Mesenchymal stem cell (in vitro differentiated cells and primary cell): ENCODE results near the gene CCDC9B.

Experiments used
- DNase-seq: peaks from one replicate; pipeline ENCODE4 v3.0.0-alpha.2; 2013
- H2AFZ ChIP-seq: one replicate; pipeline ENCODE4 v1.6.1; 2013; ENCODE audit warnings: low read depth, mild to moderate bottlenecking, control low read depth, inconsistent platforms, low read length, moderate library complexity
- H2AK5ac ChIP-seq: 2 replicates; pipeline ENCODE4 v1.6.1; 2013; ENCODE audit warnings: low read length, moderate library complexity, mild to moderate bottlenecking, inconsistent platforms; ENCODE audit not compliant: severe bottlenecking
- H2BK120ac ChIP-seq: one replicate; pipeline ENCODE4 v1.6.1; 2013; ENCODE audit warnings: low read depth, mild to moderate bottlenecking, inconsistent platforms, low read length, moderate library complexity
- H2BK12ac ChIP-seq, 2 experiments: one replicate each; pipeline ENCODE4 v1.6.1; 2013; ENCODE audit warnings: inconsistent platforms in 2 of 2, low read length in 2 of 2, mild to moderate bottlenecking in 2 of 2, moderate library complexity in 2 of 2, control low read depth in 1 of 2
- H2BK15ac ChIP-seq: one replicate; pipeline ENCODE4 v1.6.1; 2013; ENCODE audit warnings: mild to moderate bottlenecking, low read depth, inconsistent platforms; ENCODE audit not compliant: poor library complexity, severe bottlenecking
- H2BK5ac ChIP-seq: 2 replicates; pipeline ENCODE4 v1.6.1; 2013; ENCODE audit warnings: low read depth, mild to moderate bottlenecking, low read length, control low read depth, inconsistent platforms; ENCODE audit not compliant: poor library complexity, severe bottlenecking
- H3K14ac ChIP-seq, 2 experiments: one replicate each; pipeline ENCODE4 v1.6.1; 2013; ENCODE audit warnings: inconsistent platforms in 2 of 2, low read length in 2 of 2, control low read depth in 1 of 2, mild to moderate bottlenecking in 1 of 2, moderate library complexity in 1 of 2
- H3K18ac ChIP-seq, 2 experiments: one replicate each; pipeline ENCODE4 v1.6.1; 2013; ENCODE audit warnings: inconsistent platforms in 2 of 2, low read length in 2 of 2, control low read depth in 1 of 2, low read depth in 1 of 2, mild to moderate bottlenecking in 1 of 2
- H3K23ac ChIP-seq, 2 experiments: one replicate each; pipeline ENCODE4 v1.6.1; 2013; ENCODE audit warnings: inconsistent platforms in 2 of 2, low read length in 2 of 2, mild to moderate bottlenecking in 2 of 2, moderate library complexity in 2 of 2, control low read depth in 1 of 2
- H3K27ac ChIP-seq: 2 replicates; pipeline ENCODE4 v1.5.1; 2013; ENCODE audit warnings: mild to moderate bottlenecking, moderate library complexity, low read length, control low read depth, inconsistent platforms; ENCODE audit not compliant: poor library complexity, severe bottlenecking
- H3K27me3 ChIP-seq, 2 experiments: 2 replicates each; pipeline versions ENCODE4 v1.6.1 to v1.7.0; 2013; ENCODE audit warnings: low read length in 2 of 2, mild to moderate bottlenecking in 2 of 2, moderate library complexity in 2 of 2, control low read depth in 1 of 2, inconsistent platforms in 1 of 2; ENCODE audit not compliant: control insufficient read depth in 1 of 2, insufficient read depth in 1 of 2
- H3K36me3 ChIP-seq, 2 experiments: 2 replicates each; pipeline versions ENCODE4 v1.6.1 to v1.7.0; 2013; ENCODE audit warnings: low read length in 2 of 2, control low read depth in 1 of 2, inconsistent platforms in 1 of 2, low read depth in 1 of 2, mild to moderate bottlenecking in 1 of 2; ENCODE audit not compliant: insufficient read depth in 2 of 2, control insufficient read depth in 1 of 2
- H3K4ac ChIP-seq, 2 experiments: one replicate each; pipeline ENCODE4 v1.6.1; 2013; ENCODE audit warnings: inconsistent platforms in 2 of 2, low read length in 2 of 2, mild to moderate bottlenecking in 2 of 2, moderate library complexity in 2 of 2, control low read depth in 1 of 2, low read depth in 1 of 2
- H3K4me1 ChIP-seq: 2 replicates; pipeline ENCODE4 v1.6.1; 2013; ENCODE audit warnings: low read depth, low read length, control low read depth; ENCODE audit not compliant: control insufficient read depth, insufficient read depth
- H3K4me2 ChIP-seq: 2 replicates; pipeline ENCODE4 v1.6.1; 2013; ENCODE audit warnings: low read length, mild to moderate bottlenecking, inconsistent platforms; ENCODE audit not compliant: poor library complexity, severe bottlenecking
- H3K4me3 ChIP-seq, 2 experiments: 2 replicates each; pipeline versions ENCODE4 v1.5.1 to v1.7.0; 2013; ENCODE audit warnings: low read length in 2 of 2, mild to moderate bottlenecking in 2 of 2, control low read depth in 1 of 2, low read depth in 1 of 2; ENCODE audit not compliant: insufficient read depth in 1 of 2
- H3K79me1 ChIP-seq: replicated peaks from 2 replicates; pipeline ENCODE4 v1.6.1; 2013; ENCODE audit warnings: mild to moderate bottlenecking, control low read depth, low read length, inconsistent platforms; ENCODE audit not compliant: poor library complexity, severe bottlenecking
- H3K9ac ChIP-seq: 2 replicates; pipeline ENCODE4 v1.7.0; 2013; ENCODE audit warnings: mild to moderate bottlenecking, low read length, moderate library complexity
- H3K9me3 ChIP-seq: 2 replicates; pipeline ENCODE4 v1.7.0; 2013; ENCODE audit warnings: mild to moderate bottlenecking, low read length; ENCODE audit not compliant: control insufficient read depth
- H4K8ac ChIP-seq: one replicate; pipeline ENCODE4 v1.6.1; 2013; ENCODE audit warnings: inconsistent platforms, mild to moderate bottlenecking, low read length, moderate library complexity
- H4K91ac ChIP-seq: one replicate; pipeline ENCODE4 v1.6.1; 2013; ENCODE audit warnings: mild to moderate bottlenecking, low read length, inconsistent platforms
- WGBS: methylation state at CpG from one replicate; pipeline ENCODE4 v1.1.7; 2013; ENCODE audit warnings: mixed read lengths; 5-methylcytosine and 5-hydroxymethylcytosine counted together

Gene CCDC9B

GRCh38 chr15:40369971-40370370 lies 29.2 kb upstream of the CCDC9B start:
- H3K4me2 ChIP-seq = no peak overlapping the region
- no peak overlapping the region for H2AFZ ChIP-seq
- peak overlapping the region in 1 of 2 experiments; percentile 2 for H2BK12ac ChIP-seq
- no peak overlapping the region for H3K4me3 ChIP-seq
- H3K4me1 ChIP-seq = peaks cover 13% of the 10 kb centered on the region
- no peak overlapping the region for H4K8ac ChIP-seq
- H3K36me3 ChIP-seq = no peaks in the 10 kb centered on the region
- H3K9ac ChIP-seq = no peak overlapping the region
- no peak overlapping the region for H2BK15ac ChIP-seq
- H3K4ac ChIP-seq = no peak overlapping the region
- H4K91ac ChIP-seq = no peak overlapping the region
- no peak for DNase-seq
- H3K27me3 ChIP-seq = peaks cover 20 to 36% of the 10 kb centered on the region in 2 experiments
- no peak overlapping the region for H2AK5ac ChIP-seq
- H3K79me1 ChIP-seq = no peaks in the 10 kb centered on the region
- no peak overlapping the region for H3K23ac ChIP-seq
- peak overlapping the region in 1 of 2 experiments; percentile 4 for H3K18ac ChIP-seq
- H2BK120ac ChIP-seq = no peak overlapping the region
- no peak overlapping the region for H3K27ac ChIP-seq
- H3K9me3 ChIP-seq = no peaks in the 10 kb centered on the region
- no peak overlapping the region for H3K14ac ChIP-seq
- H2BK5ac ChIP-seq = no peak overlapping the region
- WGBS = 92% methylated on average over 13 of the region's 13 CpGs

DNA sequence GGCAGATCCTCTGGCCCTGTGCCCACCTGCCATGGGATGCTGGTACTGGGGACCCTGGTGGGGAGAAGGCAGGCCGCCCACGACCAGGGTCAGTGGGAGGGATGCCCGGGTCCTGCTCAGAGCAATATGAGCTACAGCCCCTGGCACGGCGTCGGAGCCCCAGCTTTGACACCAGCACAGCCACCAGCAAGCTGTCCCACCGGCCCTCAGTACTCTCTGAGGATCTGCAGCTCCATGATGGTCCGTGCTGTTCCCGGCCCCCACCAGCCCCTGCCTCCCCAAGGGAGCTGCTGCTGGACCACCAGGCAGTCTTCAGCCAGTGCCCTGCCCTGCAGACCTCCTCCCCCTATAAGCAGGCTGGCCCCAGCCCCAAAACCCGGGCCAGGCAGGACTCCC lies 28.7 kb upstream of the CCDC9B start:
- WGBS = 96% methylated on average over 10 of the region's 10 CpGs

DNA sequence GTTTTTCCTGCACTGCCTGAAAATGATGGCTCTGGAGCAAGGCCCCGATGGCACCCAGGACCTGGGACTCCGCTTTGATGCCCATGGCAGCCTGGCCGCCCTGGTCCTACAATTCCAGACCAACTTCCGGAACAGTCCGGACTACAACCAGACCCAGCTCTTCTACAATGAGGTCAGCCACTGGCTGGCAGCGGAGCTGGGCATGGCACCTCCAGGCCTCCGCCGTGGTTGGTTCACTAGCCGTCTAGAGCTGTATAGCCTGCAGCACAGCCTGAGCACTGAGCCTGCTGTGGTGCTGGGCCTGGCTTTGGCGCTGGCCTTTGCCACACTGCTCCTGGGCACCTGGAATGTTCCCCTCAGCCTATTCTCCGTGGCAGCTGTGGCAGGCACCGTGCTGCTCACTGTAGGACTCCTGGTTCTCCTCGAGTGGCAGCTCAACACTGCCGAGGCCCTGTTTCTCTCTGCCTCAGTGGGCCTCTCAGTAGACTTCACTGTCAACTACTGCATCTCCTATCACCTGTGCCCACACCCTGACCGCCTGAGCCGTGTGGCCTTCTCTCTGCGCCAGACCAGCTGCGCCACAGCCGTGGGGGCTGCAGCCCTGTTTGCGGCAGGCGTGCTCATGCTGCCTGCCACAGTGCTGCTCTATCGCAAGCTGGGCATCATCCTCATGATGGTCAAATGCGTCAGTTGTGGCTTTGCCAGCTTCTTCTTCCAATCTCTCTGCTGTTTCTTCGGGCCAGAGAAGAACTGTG lies 28.2 kb upstream of the CCDC9B start:
- no peak overlapping the region for H2BK12ac ChIP-seq
- 97% methylated on average over 24 of the region's 24 CpGs for WGBS
- H2BK120ac ChIP-seq = no peak overlapping the region
- peak overlapping the region in 1 of 2 experiments; percentile 66 for H3K23ac ChIP-seq
- H3K36me3 ChIP-seq = no peaks in the 10 kb centered on the region
- H3K4me3 ChIP-seq = no peak overlapping the region
- no peak overlapping the region for H2BK5ac ChIP-seq
- no peak overlapping the region for H2AK5ac ChIP-seq
- no peak for DNase-seq
- H3K4me1 ChIP-seq = peaks cover 13% of the 10 kb centered on the region
- H2AFZ ChIP-seq = no peak overlapping the region
- H2BK15ac ChIP-seq = no peak overlapping the region
- no peak overlapping the region for H3K4me2 ChIP-seq
- H3K18ac ChIP-seq = peak overlapping the region in 1 of 2 experiments; percentile 46
- no peak overlapping the region for H4K8ac ChIP-seq
- H3K79me1 ChIP-seq = no peaks in the 10 kb centered on the region
- no peak overlapping the region for H3K27ac ChIP-seq
- no peaks in the 10 kb centered on the region for H3K9me3 ChIP-seq
- H3K9ac ChIP-seq = no peak overlapping the region
- peak overlapping the region in 1 of 2 experiments; percentile 82 for H3K14ac ChIP-seq
- H4K91ac ChIP-seq = peak overlapping the region; percentile 21
- no peak overlapping the region for H3K4ac ChIP-seq
- peaks cover 24 to 41% of the 10 kb centered on the region in 2 experiments for H3K27me3 ChIP-seq

More for the DNA sequence above, 28.7 kb upstream of the CCDC9B start:
- H3K4ac ChIP-seq = no peak overlapping the region
- peaks cover 23 to 37% of the 10 kb centered on the region in 2 experiments for H3K27me3 ChIP-seq
- no peak overlapping the region for H2AFZ ChIP-seq
- no peaks in the 10 kb centered on the region for H3K9me3 ChIP-seq
- no peaks in the 10 kb centered on the region for H3K79me1 ChIP-seq
- H3K23ac ChIP-seq = no peak overlapping the region
- no peak overlapping the region for H4K91ac ChIP-seq
- H2BK120ac ChIP-seq = no peak overlapping the region
- no peak overlapping the region for H3K27ac ChIP-seq
- no peak overlapping the region for H2BK12ac ChIP-seq
- H2BK15ac ChIP-seq = no peak overlapping the region
- H3K18ac ChIP-seq = no peak overlapping the region
- no peak overlapping the region for H3K14ac ChIP-seq
- H3K4me2 ChIP-seq = no peak overlapping the region
- H3K36me3 ChIP-seq = no peaks in the 10 kb centered on the region
- H2BK5ac ChIP-seq = no peak overlapping the region
- no peak for DNase-seq
- no peak overlapping the region for H3K4me3 ChIP-seq
- H2AK5ac ChIP-seq = no peak overlapping the region
- peaks cover 13% of the 10 kb centered on the region for H3K4me1 ChIP-seq
- no peak overlapping the region for H3K9ac ChIP-seq
- H4K8ac ChIP-seq = no peak overlapping the region

- Histone ChIP-seq H2BK120ac (no peak overlapping the region), H4K8ac (peak overlapping the region; percentile 93), H3K4me1 (peaks cover 13% of the 10 kb centered on the region), H3K79me1 (no peaks in the 10 kb centered on the region), H3K36me3 (no peaks in the 10 kb centered on the region), H3K27me3 (peaks cover 32 to 46% of the 10 kb centered on the region in 2 experiments), H3K27ac (no peak overlapping the region), H2BK12ac (peak overlapping the region; percentile 14 to 84), H3K4me2 (peak overlapping the region; percentile 85), H3K9me3 (no peaks in the 10 kb centered on the region), H3K4me3 (peak overlapping the region; percentile 45 to 64), H2AFZ (peak overlapping the region; percentile 65), H3K4ac (peak overlapping the region in 1 of 2 experiments; percentile 63), H3K14ac (peak overlapping the region in 1 of 2 experiments; percentile 68), H4K91ac (peak overlapping the region; percentile 79), H3K23ac (no peak overlapping the region), H3K9ac (peak overlapping the region; percentile 62), H2BK5ac (no peak overlapping the region), H2AK5ac (no peak overlapping the region), H2BK15ac (peak overlapping the region; percentile 73), H3K18ac (peak overlapping the region; percentile 46 to 95)
- WGBS = 16% methylated on average over 91 of the region's 91 CpGs
- DNase-seq = peak; percentile 89
Observed at GRCh38 chr15:40367686-40368611, 27.2 kb upstream of the CCDC9B start.
